ENCODE measurements around the gene ZNF236. TPM values are rescaled to one million over a fixed set of nuclear protein-coding genes. Genes with fewer than 3 reads are reported as not detected.
A peak's percentile ranks its signal among the peaks of the same experiment; 100 is the strongest.

ZNF236 gene
- polyA plus RNA-seq, 3 donors = 1.7 to 6.5 (median 2.4) TPM

GRCh38 chr18:76923485-76924085 lies 101.2 kb downstream of the ZNF236 start:
- Mint-ChIP-seq H3K4me1 (peaks cover 4% of the 10 kb centered on the region), H3K36me3 (peaks cover 82 to 92% of the 10 kb centered on the region in 2 donors)
- H3K36me3 ChIP-seq (replicated peaks in 1 of 2; ENCODE audit: control insufficient read depth in 1 of 2, insufficient read depth in 2 of 2, low read length in 2 of 2) = peaks cover 79 to 96% of the 10 kb centered on the region in 2 donors

GRCh38 chr18:76925501-76925900 lies 103.1 kb downstream of the ZNF236 start:
- no peaks in the 10 kb centered on the region for H3K79me2 ChIP-seq (ENCODE audit: insufficient read depth, low read length)
- Mint-ChIP-seq H3K4me3 (no peak overlapping the region), H3K36me3 (peaks cover 84 to 85% of the 10 kb centered on the region in 2 donors), H3K27me3 (ENCODE audit: low read depth in 3 of 3) (no peaks in the 10 kb centered on the region), H3K27ac (no peak overlapping the region), H3K9me3 (no peaks in the 10 kb centered on the region), H3K4me1 (peaks cover 4% of the 10 kb centered on the region)
- H3K27me3 ChIP-seq (ENCODE audit: control insufficient read depth in 2 of 2, insufficient read depth in 2 of 2, low read length in 2 of 2) = no peaks in the 10 kb centered on the region
- intact Hi-C loops (cut with micrococcal nuclease) = no loop called here
- TF ChIP-seq CTCF (IDR thresholded peaks at IDR 0.05) = no peak
- no peak overlapping the region for H3K4me3 ChIP-seq (replicated peaks in 1 of 3; ENCODE audit: low read depth in 2 of 3, low read length in 3 of 3)
- H3K36me3 ChIP-seq (replicated peaks in 1 of 2; ENCODE audit: control insufficient read depth in 1 of 2, insufficient read depth in 2 of 2, low read length in 2 of 2) = peaks cover 80 to 96% of the 10 kb centered on the region in 2 donors
- no peaks in the 10 kb centered on the region for H3K4me1 ChIP-seq (ENCODE audit: control insufficient read depth in 1 of 2, insufficient read depth in 2 of 2, low read length in 2 of 2)
- H3K27ac ChIP-seq (ENCODE audit: low read depth in 1 of 2, low read length in 2 of 2) = no peak overlapping the region
- no peak overlapping the region for H3K4me2 ChIP-seq (replicated peaks; ENCODE audit: extremely low read depth, low read length, poor library complexity, severe bottlenecking)
- H3K9me3 ChIP-seq (replicated peaks in 1 of 2; ENCODE audit: control insufficient read depth in 1 of 2, insufficient read depth in 1 of 2, low read length in 2 of 2) = no peaks in the 10 kb centered on the region
- no peak for DNase-seq
- no peaks in the 10 kb centered on the region for H4K20me1 ChIP-seq (ENCODE audit: insufficient read depth, low read length)
- no peak overlapping the region for H3K9ac ChIP-seq (ENCODE audit: insufficient read depth, low read length, poor library complexity, severe bottlenecking)
- H2AFZ ChIP-seq (ENCODE audit: insufficient read depth, low read depth, low read length, poor library complexity, severe bottlenecking) = no peak overlapping the region
- 97% methylated on average over 5 of the region's 8 CpGs for WGBS (ENCODE audit: insufficient coverage)

More at GRCh38 chr18:76923485-76924085, 101.2 kb downstream of the ZNF236 start:
- H3K4me1 ChIP-seq (ENCODE audit: control insufficient read depth in 1 of 2, insufficient read depth in 2 of 2, low read length in 2 of 2) = no peaks in the 10 kb centered on the region
- no peak overlapping the region for H2AFZ ChIP-seq (ENCODE audit: insufficient read depth, low read depth, low read length, poor library complexity, severe bottlenecking)
- intact Hi-C loops (cut with micrococcal nuclease) = no loop called here
- H3K4me3 ChIP-seq (replicated peaks in 1 of 3; ENCODE audit: low read depth in 2 of 3, low read length in 3 of 3) = no peak overlapping the region
- no peak overlapping the region for H3K27ac ChIP-seq (ENCODE audit: low read depth in 1 of 2, low read length in 2 of 2)
- Mint-ChIP-seq H3K27me3 (ENCODE audit: low read depth in 3 of 3) (peaks cover 0 to 1% (median 0%) of the 10 kb centered on the region in 3 donors), H3K9me3 (no peaks in the 10 kb centered on the region), H3K4me3 (no peak overlapping the region), H3K27ac (peak overlapping the region in 1 of 7 donors; percentile 19)
- no peaks in the 10 kb centered on the region for H3K9me3 ChIP-seq (replicated peaks in 1 of 2; ENCODE audit: control insufficient read depth in 1 of 2, insufficient read depth in 1 of 2, low read length in 2 of 2)
- H3K27me3 ChIP-seq (ENCODE audit: control insufficient read depth in 2 of 2, insufficient read depth in 2 of 2, low read length in 2 of 2) = no peaks in the 10 kb centered on the region
- H3K79me2 ChIP-seq (ENCODE audit: insufficient read depth, low read length) = no peaks in the 10 kb centered on the region
- WGBS (ENCODE audit: insufficient coverage) = 92% methylated on average over 1 of the region's 3 CpGs
- H3K4me2 ChIP-seq (replicated peaks; ENCODE audit: extremely low read depth, low read length, poor library complexity, severe bottlenecking) = no peak overlapping the region
- no peaks in the 10 kb centered on the region for H4K20me1 ChIP-seq (ENCODE audit: insufficient read depth, low read length)
- no peak for TF ChIP-seq CTCF (IDR thresholded peaks at IDR 0.05)
- no peak overlapping the region for H3K9ac ChIP-seq (ENCODE audit: insufficient read depth, low read length, poor library complexity, severe bottlenecking)
- DNase-seq = no peak
